SK-N-SH (cell line): ENCODE measurements around the gene GNL2. TPM values are rescaled to one million over a fixed set of nuclear protein-coding genes. Genes with fewer than 3 reads are reported as not detected.

ENCODE experiments used
- CTCF ChIA-PET: fragments of 300-600, 350-600 bp; formaldehyde crosslinking; extraction: SDS; loops from one replicate; lab custom pipeline; 2021; lab: Yijun Ruan, JAX
- POLR2A ChIA-PET: fragments of 350-600 bp; sonication (Branson Sonifier 250); formaldehyde crosslinking; extraction: SDS; loops from one replicate; lab custom pipeline; 2020; ENCODE audit warnings: antibody characterized with exemption, inconsistent platforms; lab: Yijun Ruan, JAX
- DNase-seq: peaks from one replicate; pipeline ENCODE4 v3.0.0; 2012
- H2AFZ ChIP-seq: fragments of 200-600 bp; sonication (generic); 2 replicates; pipeline ENCODE4 v1.8.1; 2016; ENCODE audit warnings: antibody characterized with exemption, mild to moderate bottlenecking, low read depth
- H3F3A ChIP-seq: fragments of 200-600 bp; sonication (generic); replicated peaks from 2 replicates; pipeline ENCODE3; 2016; ENCODE audit warnings: antibody characterized with exemption, mild to moderate bottlenecking; ENCODE audit not compliant: insufficient read depth
- H3K27ac ChIP-seq, 2 experiments: fragments of 200-500 bp in 1 of 2; fragments of 200-600 bp in 1 of 2; sonication (Bioruptor generic) in 1 of 2; sonication (generic), shearing (Covaris generic) in 1 of 2; 2 replicates each; pipeline versions ENCODE4 v1.5.1 to v1.6.1; 2014 to 2016; ENCODE audit warnings: low read depth in 2 of 2, inconsistent platforms in 1 of 2, low read length in 1 of 2, mild to moderate bottlenecking in 1 of 2, mixed read lengths in 1 of 2
- H3K27me3 ChIP-seq: fragments of 200-600 bp; sonication (generic), shearing (Covaris generic); 2 replicates; pipeline ENCODE4 v1.6.1; 2016; ENCODE audit warnings: mixed run types; ENCODE audit not compliant: insufficient read depth
- H3K36me3 ChIP-seq, 2 experiments: fragments of 200-500 bp in 1 of 2; fragments of 200-600 bp in 1 of 2; sonication (Bioruptor generic) in 1 of 2; sonication (generic) in 1 of 2; replicated peaks in 1 of 2; 2 replicates each; pipeline versions ENCODE3 to v1.5.1; 2014 to 2016; ENCODE audit warnings: low read length in 1 of 2, mild to moderate bottlenecking in 1 of 2; ENCODE audit not compliant: insufficient read depth in 2 of 2, control insufficient read depth in 1 of 2
- H3K4me1 ChIP-seq, 2 experiments: fragments of 200-500 bp in 1 of 2; fragments of 200-600 bp in 1 of 2; sonication (Bioruptor generic) in 1 of 2; sonication (generic), shearing (Covaris generic) in 1 of 2; 2 replicates each; pipeline versions ENCODE4 v1.5.1 to v1.6.1; 2014 to 2016; ENCODE audit warnings: low read depth in 1 of 2, low read length in 1 of 2, mixed run types in 1 of 2; ENCODE audit not compliant: insufficient read depth in 2 of 2, control insufficient read depth in 1 of 2
- H3K4me2 ChIP-seq: fragments of 200-600 bp; sonication (generic), shearing (Covaris generic); 2 replicates; pipeline ENCODE4 v1.6.1; 2017; ENCODE audit warnings: mixed run types
- H3K4me3 ChIP-seq, 2 experiments: fragments of 200-500 bp in 1 of 2; fragments of 200-600 bp in 1 of 2; sonication (Bioruptor generic) in 1 of 2; sonication (generic), shearing (Covaris generic) in 1 of 2; 2 replicates each; pipeline versions ENCODE4 v1.5.1 to v1.8.1; 2014 to 2016; ENCODE audit warnings: low read depth in 2 of 2, inconsistent platforms in 1 of 2, low read length in 1 of 2, mild to moderate bottlenecking in 1 of 2, mixed read lengths in 1 of 2, moderate library complexity in 1 of 2
- H3K79me2 ChIP-seq: fragments of 200-600 bp; sonication (generic); 2 replicates; pipeline ENCODE4 v1.8.1; 2017; ENCODE audit warnings: mild to moderate bottlenecking; ENCODE audit not compliant: insufficient read depth
- H3K9ac ChIP-seq: fragments of 200-600 bp; sonication (generic); 2 replicates; pipeline ENCODE4 v1.6.1; 2017; ENCODE audit warnings: mixed run types
- H3K9me2 ChIP-seq: fragments of 200-600 bp; sonication (generic); 2 replicates; pipeline ENCODE4 v1.6.1; 2017; ENCODE audit warnings: mixed run types
- H3K9me3 ChIP-seq: fragments of 200-600 bp; sonication (generic); 2 replicates; pipeline ENCODE4 v1.6.1; 2017; ENCODE audit warnings: mixed run types, mild to moderate bottlenecking, moderate library complexity
- H4K20me1 ChIP-seq: fragments of 200-600 bp; sonication (generic); 2 replicates; pipeline ENCODE4 v1.6.1; 2017; ENCODE audit warnings: mild to moderate bottlenecking, mixed run types; ENCODE audit not compliant: insufficient read depth
- CHD2 ChIP-seq: fragments of 150-350 bp; IDR thresholded peaks from 2 replicates; pipeline ENCODE4 v1.6.1; 2018; ENCODE audit warnings: low read length; ENCODE audit not compliant: partially characterized antibody
- CTCF ChIP-seq: fragments of 200-600 bp; sonication (generic); IDR thresholded peaks from 2 replicates; pipeline ENCODE4 v1.6.1; 2017; ENCODE audit warnings: antibody characterized with exemption, mild to moderate bottlenecking, moderate library complexity
- ELF1 ChIP-seq: IDR thresholded peaks from 2 replicates; pipeline ENCODE4 v1.4.0; 2012
- EP300 ChIP-seq, 2 experiments: IDR thresholded peaks; 2 replicates each; pipeline versions ENCODE4 v1.4.0 to v1.6.1; 2012; ENCODE audit warnings: borderline replicate concordance in 1 of 2, low read depth in 1 of 2, low read length in 1 of 2
- FOXJ3 ChIP-seq: sonication (generic); formaldehyde crosslinking; IDR thresholded peaks from 2 replicates; pipeline ENCODE4 v1.5.1; 2020; ENCODE audit warnings: mild to moderate bottlenecking, missing genetic modification reagents
- GABPA ChIP-seq: IDR thresholded peaks from 2 replicates; pipeline ENCODE4 v1.4.0; 2012; ENCODE audit warnings: low read depth, mild to moderate bottlenecking
- JUND ChIP-seq: IDR thresholded peaks from 2 replicates; pipeline ENCODE4 v1.4.0; 2012
- MXI1 ChIP-seq: IDR thresholded peaks from 2 replicates; pipeline ENCODE4 v1.6.1; 2012; ENCODE audit warnings: mild to moderate bottlenecking, low read depth, low read length, improper control_type of control experiment
- NFIC ChIP-seq: IDR thresholded peaks from 2 replicates; pipeline ENCODE4 v1.4.0; 2012; ENCODE audit warnings: borderline replicate concordance
- PBX3 ChIP-seq: IDR thresholded peaks from 2 replicates; pipeline ENCODE4; 2012
- RAD21 ChIP-seq: IDR thresholded peaks from 2 replicates; pipeline ENCODE4 v1.6.1; 2012; ENCODE audit warnings: mild to moderate bottlenecking, low read length
- RCOR1 ChIP-seq: fragments of 150-350 bp; IDR thresholded peaks from 2 replicates; pipeline ENCODE4 v1.6.1; 2017; ENCODE audit warnings: antibody characterized with exemption, low read length
- RXRA ChIP-seq: IDR thresholded peaks from 2 replicates; pipeline ENCODE4 v1.4.0; 2012; ENCODE audit warnings: low read depth, mild to moderate bottlenecking, borderline replicate concordance
- SIN3A ChIP-seq: IDR thresholded peaks from 2 replicates; pipeline ENCODE4 v1.6.1; 2012; ENCODE audit warnings: low read depth, mild to moderate bottlenecking, low read length, moderate library complexity, borderline replicate concordance
- WGBS: methylation state at CpG from one replicate; pipeline ENCODE4 v1.1.6; 2017; ENCODE audit warnings: low lambda C conversion rate; 5-methylcytosine and 5-hydroxymethylcytosine counted together
- polyA plus RNA-seq, 3 experiments: library from polyadenylated mRNA; depleted of rRNA; stranded (reverse); fragments of >200 nt; gene quantifications; 2 replicates each; pipeline ENCODE4 v1.2.3, GENCODE V29; 2012
- TF ChIP-seq, protein P1 (sequence below): IDR thresholded peaks from 2 replicates; pipeline ENCODE4 v1.6.1; 2012; ENCODE audit warnings: mild to moderate bottlenecking, low read depth, low read length, moderate library complexity
- TF ChIP-seq, protein P2 (sequence below): fragments of 150-350 bp; IDR thresholded peaks from 2 replicates; pipeline ENCODE4 v1.6.1; 2016; ENCODE audit warnings: mild to moderate bottlenecking, low read depth, low read length
- TF ChIP-seq, protein P3 (sequence below): IDR thresholded peaks from 2 replicates; pipeline ENCODE4 v1.4.0; 2012; ENCODE audit warnings: low read depth, borderline replicate concordance

GNL2 gene
- polyA plus RNA-seq, 1 of the 3 experiments (the other 2 are of a cell fraction) = 37.6 TPM

DNA sequence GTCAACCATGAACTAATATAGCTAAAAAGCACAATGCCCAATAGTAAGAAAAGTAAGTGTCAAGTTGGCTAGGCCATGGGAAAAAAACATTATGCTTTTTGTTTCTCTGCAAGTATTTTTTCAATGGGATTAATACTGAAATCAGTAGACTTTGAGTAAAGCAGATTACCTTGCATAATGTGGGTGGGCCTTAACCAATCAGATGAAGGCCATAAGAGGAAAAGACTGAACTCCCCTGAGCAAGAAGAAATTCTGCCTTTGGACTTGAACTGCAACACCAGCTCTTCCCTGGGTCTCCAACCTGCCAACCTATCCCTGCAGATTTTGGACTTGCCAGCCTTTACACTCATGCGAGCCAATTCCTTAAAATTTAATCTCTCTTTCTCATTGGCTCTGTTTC lies 45.3 kb upstream of the GNL2 start:
- Histone ChIP-seq H3K9ac (no peak overlapping the region), H3K27ac (no peak overlapping the region), H3K4me2 (no peak overlapping the region), H3F3A (no peaks in the 10 kb centered on the region), H3K36me3 (no peaks in the 10 kb centered on the region), H3K27me3 (peaks cover 30% of the 10 kb centered on the region), H3K4me3 (no peak overlapping the region), H3K9me3 (no peaks in the 10 kb centered on the region), H3K9me2 (no peaks in the 10 kb centered on the region), H2AFZ (no peak overlapping the region), H3K79me2 (no peaks in the 10 kb centered on the region), H4K20me1 (no peaks in the 10 kb centered on the region), H3K4me1 (no peaks in the 10 kb centered on the region)
- 39% methylated on average over 1 of the region's 1 CpG for WGBS
- no peak for TF ChIP-seq CTCF
- TF ChIP-seq, protein P1, sequence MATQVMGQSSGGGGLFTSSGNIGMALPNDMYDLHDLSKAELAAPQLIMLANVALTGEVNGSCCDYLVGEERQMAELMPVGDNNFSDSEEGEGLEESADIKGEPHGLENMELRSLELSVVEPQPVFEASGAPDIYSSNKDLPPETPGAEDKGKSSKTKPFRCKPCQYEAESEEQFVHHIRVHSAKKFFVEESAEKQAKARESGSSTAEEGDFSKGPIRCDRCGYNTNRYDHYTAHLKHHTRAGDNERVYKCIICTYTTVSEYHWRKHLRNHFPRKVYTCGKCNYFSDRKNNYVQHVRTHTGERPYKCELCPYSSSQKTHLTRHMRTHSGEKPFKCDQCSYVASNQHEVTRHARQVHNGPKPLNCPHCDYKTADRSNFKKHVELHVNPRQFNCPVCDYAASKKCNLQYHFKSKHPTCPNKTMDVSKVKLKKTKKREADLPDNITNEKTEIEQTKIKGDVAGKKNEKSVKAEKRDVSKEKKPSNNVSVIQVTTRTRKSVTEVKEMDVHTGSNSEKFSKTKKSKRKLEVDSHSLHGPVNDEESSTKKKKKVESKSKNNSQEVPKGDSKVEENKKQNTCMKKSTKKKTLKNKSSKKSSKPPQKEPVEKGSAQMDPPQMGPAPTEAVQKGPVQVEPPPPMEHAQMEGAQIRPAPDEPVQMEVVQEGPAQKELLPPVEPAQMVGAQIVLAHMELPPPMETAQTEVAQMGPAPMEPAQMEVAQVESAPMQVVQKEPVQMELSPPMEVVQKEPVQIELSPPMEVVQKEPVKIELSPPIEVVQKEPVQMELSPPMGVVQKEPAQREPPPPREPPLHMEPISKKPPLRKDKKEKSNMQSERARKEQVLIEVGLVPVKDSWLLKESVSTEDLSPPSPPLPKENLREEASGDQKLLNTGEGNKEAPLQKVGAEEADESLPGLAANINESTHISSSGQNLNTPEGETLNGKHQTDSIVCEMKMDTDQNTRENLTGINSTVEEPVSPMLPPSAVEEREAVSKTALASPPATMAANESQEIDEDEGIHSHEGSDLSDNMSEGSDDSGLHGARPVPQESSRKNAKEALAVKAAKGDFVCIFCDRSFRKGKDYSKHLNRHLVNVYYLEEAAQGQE = no peak
- no peak for TF ChIP-seq NFIC
- TF ChIP-seq RCOR1 = no peak
- TF ChIP-seq CHD2 = no peak
- no peak for TF ChIP-seq JUND
- TF ChIP-seq SIN3A = no peak
- TF ChIP-seq PBX3 = no peak
- TF ChIP-seq, protein P2, sequence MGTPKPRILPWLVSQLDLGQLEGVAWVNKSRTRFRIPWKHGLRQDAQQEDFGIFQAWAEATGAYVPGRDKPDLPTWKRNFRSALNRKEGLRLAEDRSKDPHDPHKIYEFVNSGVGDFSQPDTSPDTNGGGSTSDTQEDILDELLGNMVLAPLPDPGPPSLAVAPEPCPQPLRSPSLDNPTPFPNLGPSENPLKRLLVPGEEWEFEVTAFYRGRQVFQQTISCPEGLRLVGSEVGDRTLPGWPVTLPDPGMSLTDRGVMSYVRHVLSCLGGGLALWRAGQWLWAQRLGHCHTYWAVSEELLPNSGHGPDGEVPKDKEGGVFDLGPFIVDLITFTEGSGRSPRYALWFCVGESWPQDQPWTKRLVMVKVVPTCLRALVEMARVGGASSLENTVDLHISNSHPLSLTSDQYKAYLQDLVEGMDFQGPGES = no peak
- TF ChIP-seq RXRA = no peak
- CTCF ChIA-PET = no interaction called here
- POLR2A ChIA-PET = no interaction called here
- no peak for DNase-seq

GRCh38 chr1:37636435-37636834 lies 40.7 kb upstream of the GNL2 start:
- Histone ChIP-seq H3K27ac (no peak overlapping the region), H3K36me3 (no peaks in the 10 kb centered on the region), H3K4me3 (no peak overlapping the region), H3K79me2 (no peaks in the 10 kb centered on the region), H3K9me2 (no peaks in the 10 kb centered on the region), H3K4me1 (no peaks in the 10 kb centered on the region; a peak in 1 of 4 replicates), H3K9ac (no peak overlapping the region), H4K20me1 (no peaks in the 10 kb centered on the region), H3F3A (no peaks in the 10 kb centered on the region), H3K27me3 (peaks cover 67% of the 10 kb centered on the region), H2AFZ (no peak overlapping the region), H3K9me3 (no peaks in the 10 kb centered on the region), H3K4me2 (no peak overlapping the region)
- CTCF ChIA-PET = no interaction called here
- whole genome bisulfite sequencing = 65% methylated on average over 6 of the region's 6 CpGs
- POLR2A ChIA-PET = no interaction called here
- no peak for DNase-seq
- TF ChIP-seq NFIC (no peak), GABPA (no peak), ELF1 (no peak), FOXJ3 (CRISPR knock-in tag) (no peak), MXI1 (no peak), EP300 (IDR thresholded peaks at IDR 0.05; ENCODE audit: borderline replicate concordance in 1 of 2, low read depth in 1 of 2, low read length in 1 of 2) (no peak), RAD21 (no peak), RCOR1 (no peak)
- TF ChIP-seq, protein P3, sequence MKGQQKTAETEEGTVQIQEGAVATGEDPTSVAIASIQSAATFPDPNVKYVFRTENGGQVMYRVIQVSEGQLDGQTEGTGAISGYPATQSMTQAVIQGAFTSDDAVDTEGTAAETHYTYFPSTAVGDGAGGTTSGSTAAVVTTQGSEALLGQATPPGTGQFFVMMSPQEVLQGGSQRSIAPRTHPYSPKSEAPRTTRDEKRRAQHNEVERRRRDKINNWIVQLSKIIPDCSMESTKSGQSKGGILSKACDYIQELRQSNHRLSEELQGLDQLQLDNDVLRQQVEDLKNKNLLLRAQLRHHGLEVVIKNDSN = no peak
